Stimulated activated CD4-positive, alpha-beta T cell treated with anti-CD3 and anti-CD28 coated beads, Interleukin-4, amount 100 ng/mL, for 4 hours (primary cell): Measurements from ENCODE around the gene ANKRD33B.

Experiments used
- DNase-seq, 2 experiments: peaks; one replicate each; pipeline ENCODE4 v3.0.0-alpha.2; 2020

Gene ANKRD33B

GRCh38 chr5:10705747-10706146, 141.9 kb downstream of the ANKRD33B start:
- no peak for DNase-seq

DNA sequence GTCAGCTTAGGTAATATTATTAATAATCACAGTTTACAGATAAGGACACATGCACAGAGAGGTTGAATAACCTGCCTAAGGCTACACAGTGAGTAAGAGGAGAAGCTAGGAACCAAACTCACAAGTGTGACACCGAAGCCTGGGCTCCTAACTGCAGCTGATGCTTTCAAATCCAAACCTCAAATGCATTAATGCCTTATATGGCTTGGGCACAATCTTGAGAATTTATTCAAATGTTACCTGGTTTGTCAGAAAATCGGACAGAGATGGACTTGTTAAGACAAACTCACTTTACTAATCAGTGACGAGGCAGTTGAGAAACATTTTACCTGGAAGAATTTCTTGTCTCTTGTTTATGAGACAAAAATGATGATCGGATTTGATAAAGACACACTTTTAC, 142.5 kb downstream of the ANKRD33B start:
- DNase-seq, result no peak
